HCT116 (cell line): ENCODE data around the gene FBXO22. TPM values are rescaled to one million over a fixed set of nuclear protein-coding genes. Genes with fewer than 3 reads are reported as not detected.

Source experiments
- ATAC-seq: fragments of 200-7000 bp; cut with Tn5 transposase; 2 replicates; pipeline ENCODE4 v1.9.1; 2020; ENCODE audit warnings: mild to moderate bottlenecking, moderate library complexity
- BruUV-seq: library from RNA; stranded (reverse); fragments of 400-500 nt; replicated peaks from 2 replicates; lab custom pipeline; 2021; lab: Mats Ljungman, UMichigan
- CTCF ChIA-PET: fragments of 300-600 bp; sonication (Branson Sonifier 250); formaldehyde crosslinking; loops from one replicate; lab custom pipeline; 2021; ENCODE audit warnings: antibody characterized with exemption; lab: Charles Lee
- POLR2A ChIA-PET: fragments of 300-600, 350-600 bp; sonication (Branson Sonifier 250); formaldehyde crosslinking; loops from one replicate; lab custom pipeline; 2021; ENCODE audit warnings: antibody characterized with exemption; lab: Charles Lee
- RAD21 ChIA-PET, 2 experiments: fragments of 300-600 bp; sonication (Branson Sonifier 250); formaldehyde crosslinking; loops; one replicate each; lab custom pipeline; 2023; ENCODE audit warnings: low total read pairs in 2 of 2; ENCODE audit not compliant: uncharacterized antibody in 2 of 2, unreplicated experiment in 2 of 2, low non-redundant PET in 1 of 2; lab: Charles Lee
- DNase-seq: peaks from one replicate; pipeline ENCODE4 v3.0.0-alpha.2; 2010; ENCODE audit warnings: low read depth, low spot score
- H2AFZ ChIP-seq: fragments of 200-600 bp; shearing (Covaris generic), sonication (generic); 2 replicates; pipeline ENCODE4 v1.6.1; 2017; ENCODE audit warnings: low read depth, mixed run types, mixed read lengths, antibody characterized with exemption, low read length; ENCODE audit not compliant: poor library complexity, severe bottlenecking
- H3K27ac ChIP-seq: 2 replicates; pipeline ENCODE4 v1.5.1; 2012; ENCODE audit warnings: low read depth, low read length
- H3K27me3 ChIP-seq: fragments of 200-600 bp; sonication (generic); 2 replicates; pipeline ENCODE4 v1.6.1; 2016; ENCODE audit warnings: mixed run types, low read length, mixed read lengths; ENCODE audit not compliant: insufficient read depth
- H3K36me3 ChIP-seq, 2 experiments: fragments of 200-500 bp in 1 of 2; fragments of 200-600 bp in 1 of 2; sonication (Bioruptor generic) in 1 of 2; sonication (generic) in 1 of 2; 2 replicates each; pipeline versions ENCODE4 v1.5.1 to v1.6.1; 2014 to 2016; ENCODE audit warnings: low read length in 2 of 2, inconsistent platforms in 1 of 2, mixed read lengths in 1 of 2, mixed run types in 1 of 2; ENCODE audit not compliant: insufficient read depth in 2 of 2, control insufficient read depth in 1 of 2
- H3K4me1 ChIP-seq, 2 experiments: fragments of 200-600 bp in 1 of 2; sonication (generic) in 1 of 2; 2 replicates each; pipeline versions ENCODE4 v1.5.1 to v1.6.1; 2012 to 2017; ENCODE audit warnings: low read length in 2 of 2, inconsistent platforms in 1 of 2, mild to moderate bottlenecking in 1 of 2, mixed read lengths in 1 of 2, mixed run types in 1 of 2, moderate library complexity in 1 of 2; ENCODE audit not compliant: insufficient read depth in 2 of 2, control insufficient read depth in 1 of 2
- H3K4me2 ChIP-seq: fragments of 200-600 bp; sonication (generic); 2 replicates; pipeline ENCODE4 v1.6.1; 2017; ENCODE audit warnings: mixed run types, low read length, mixed read lengths
- H3K4me3 ChIP-seq, 2 experiments: fragments of 200-600 bp in 1 of 2; sonication (generic) in 1 of 2; replicated peaks in 1 of 2; 2 replicates each; pipeline ENCODE4 v1.5.1; 2011 to 2016; ENCODE audit warnings: low read length in 2 of 2, control low read depth in 1 of 2, low read depth in 1 of 2, mild to moderate bottlenecking in 1 of 2, mixed read lengths in 1 of 2, mixed run types in 1 of 2
- H3K79me2 ChIP-seq: fragments of 200-600 bp; sonication (generic); 2 replicates; pipeline ENCODE4 v1.6.1; 2017; ENCODE audit warnings: mild to moderate bottlenecking, mixed run types, low read length, moderate library complexity, mixed read lengths; ENCODE audit not compliant: insufficient read depth
- H3K9ac ChIP-seq: fragments of 200-600 bp; sonication (generic); 2 replicates; pipeline ENCODE4 v1.6.1; 2016; ENCODE audit warnings: low read length, mixed read lengths
- H3K9me2 ChIP-seq: fragments of 200-600 bp; sonication (generic), shearing (Covaris generic); 2 replicates; pipeline ENCODE4 v1.6.1; 2017; ENCODE audit warnings: mixed run types, mild to moderate bottlenecking, moderate library complexity; ENCODE audit not compliant: insufficient read depth
- H3K9me3 ChIP-seq, 2 experiments: fragments of 200-500 bp in 1 of 2; fragments of 200-600 bp in 1 of 2; sonication (Bioruptor generic) in 1 of 2; sonication (generic) in 1 of 2; 2 replicates each; pipeline ENCODE4 v1.6.1; 2014 to 2017; ENCODE audit warnings: low read length in 2 of 2, mixed read lengths in 2 of 2, inconsistent platforms in 1 of 2, low read depth in 1 of 2, mild to moderate bottlenecking in 1 of 2, mixed run types in 1 of 2, moderate library complexity in 1 of 2; ENCODE audit not compliant: control insufficient read depth in 1 of 2, insufficient read depth in 1 of 2
- H4K20me1 ChIP-seq: fragments of 200-600 bp; sonication (generic), shearing (Covaris generic); 2 replicates; pipeline ENCODE4 v1.6.1; 2017; ENCODE audit warnings: mixed run types, mild to moderate bottlenecking, moderate library complexity; ENCODE audit not compliant: insufficient read depth
- CBX3 ChIP-seq: IDR thresholded peaks from 2 replicates; pipeline ENCODE4 v1.6.1; 2012; ENCODE audit warnings: low read depth
- CEBPB ChIP-seq: IDR thresholded peaks from 2 replicates; pipeline ENCODE4 v1.6.1; 2012; ENCODE audit warnings: low read depth
- FOSL1 ChIP-seq: IDR thresholded peaks from 2 replicates; pipeline ENCODE4 v1.6.1; 2012; ENCODE audit warnings: low read depth
- JUND ChIP-seq: IDR thresholded peaks from 2 replicates; pipeline ENCODE4 v1.6.1; 2012
- SRF ChIP-seq: IDR thresholded peaks from 2 replicates; pipeline ENCODE4 v1.6.1; 2012; ENCODE audit warnings: low read depth
- YY1 ChIP-seq: IDR thresholded peaks from 2 replicates; pipeline ENCODE4 v1.6.1; 2011; ENCODE audit warnings: low read length, low read depth, moderate library complexity, mild to moderate bottlenecking; ENCODE audit not compliant: insufficient replicate concordance; ENCODE audit errors: extremely low read depth
- ZFX ChIP-seq: fragments of 450-650 bp; IDR thresholded peaks from 2 replicates; pipeline ENCODE4 v1.6.1; 2017
- ZNF274 ChIP-seq: fragments of 200-500 bp; sonication (Bioruptor generic); IDR thresholded peaks from 2 replicates; pipeline ENCODE4 v1.6.1; 2014; ENCODE audit warnings: mild to moderate bottlenecking, low read depth, low read length, inconsistent platforms
- intact Hi-C: fragments of 100-400 bp; cut with micrococcal nuclease; formaldehyde crosslinking; loops from 2 replicates; pipeline ENCODE4 v1.10.0; 2022
- total RNA-seq: library from RNA; stranded (reverse); gene quantifications from one replicate; pipeline ENCODE4 v1.2.1, GENCODE V29; 2021; ENCODE audit not compliant: unreplicated experiment

The FBXO22 gene
- total RNA-seq, 1 experiment from 2014 or later = 60.3 TPM

- intact Hi-C loops = no loop called here
- H3K9me3 ChIP-seq = no peaks in the 10 kb centered on the region
- BruUV-seq = no TSS peak
- TF ChIP-seq YY1 (no peak), JUND (peak; percentile 42; the same call in 1 of the 2 replicates), CBX3 (no peak), SRF (no peak), FOSL1 (peak; percentile 62), CEBPB (peak; percentile 58), ZNF274 (no peak)
- TF ChIP-seq, all 23 proteins: peak for 3
- Histone ChIP-seq H3K79me2 (no peaks in the 10 kb centered on the region), H3K4me3 (no peak overlapping the region), H4K20me1 (no peaks in the 10 kb centered on the region), H3K27me3 (no peaks in the 10 kb centered on the region), H3K4me1 (peaks cover 0 to 8% of the 10 kb centered on the region in 2 experiments; a peak in 2 of 4 replicates), H3K9ac (peak overlapping the region; percentile 7; the same call in 1 of the 2 replicates), H3K4me2 (peak overlapping the region; percentile 37), H3K36me3 (no peaks in the 10 kb centered on the region), H3K27ac (no peak overlapping the region), H2AFZ (no peak overlapping the region), H3K9me2 (no peaks in the 10 kb centered on the region)
- ChIA-PET POLR2A (no interaction called here), CTCF (no interaction called here), RAD21 (no interaction called here)
- ATAC-seq (no peak; the same call in 1 of the 2 replicates), DNase-seq (no peak)
Observed at GRCh38 chr15:75891895-75892294, 11.8 kb upstream of the FBXO22 start.

- Histone ChIP-seq H3K27ac (no peak overlapping the region), H3K9me3 (no peaks in the 10 kb centered on the region), H3K79me2 (no peaks in the 10 kb centered on the region), H3K4me2 (no peak overlapping the region), H3K27me3 (no peaks in the 10 kb centered on the region), H3K4me1 (peaks cover 0 to 8% of the 10 kb centered on the region in 2 experiments; a peak in 2 of 4 replicates), H3K9me2 (no peaks in the 10 kb centered on the region), H3K9ac (no peak overlapping the region), H4K20me1 (no peaks in the 10 kb centered on the region), H2AFZ (no peak overlapping the region), H3K36me3 (no peaks in the 10 kb centered on the region), H3K4me3 (no peak overlapping the region)
- CTCF ChIA-PET = no interaction called here
- no peak for TF ChIP-seq ZFX
- TF ChIP-seq JUND = no peak
- ATAC-seq = no peak
- no peak for DNase-seq
- no TSS peak for BruUV-seq
- RAD21 ChIA-PET = no interaction called here
- intact Hi-C loops = no loop called here
- POLR2A ChIA-PET = no interaction called here
Observed at GRCh38 chr15:75895731-75896130, 7.9 kb upstream of the FBXO22 start.
